ENCODE results near the gene PCDHB11. TPM values are rescaled to one million over a fixed set of nuclear protein-coding genes. Genes with fewer than 3 reads are reported as not detected.
A peak's percentile ranks its signal among the peaks of the same experiment; 100 is the strongest.
"Not testable (repeated sequence)": the region's sequence is repeated elsewhere in the genome, so short reads cannot be mapped to it uniquely, and the experiment has no call there.

PCDHB11 gene
- total and polyA plus RNA-seq, 2 donors (not counting 1 experiment from before 2014, with no cell fraction given): not detected

GRCh38 chr5:141186897-141187512, 12.4 kb upstream of the PCDHB11 start, which contains the start of gene PCDHB9:
PCDHB9 (plus strand) TSS chr5:141187161; CDS start chr5:141187319, 158 bp downstream.
- peak; percentile 19 for DNase-seq
- Histone ChIP-seq H3K79me2 (ENCODE audit: control insufficient read depth, insufficient read depth, low read length) (no peaks in the 10 kb centered on the region), H3K9ac (ENCODE audit: low read length) (no peak within 1 kb of the TSS), H3K36me3 (replicated peaks in 1 of 2; ENCODE audit: control extremely low read depth in 1 of 2, control insufficient read depth in 1 of 2, extremely low read depth in 1 of 2, insufficient read depth in 2 of 2, low read length in 1 of 2) (no peaks in the 10 kb centered on the region), H3K4me3 (ENCODE audit: control extremely low read depth in 1 of 5, extremely low read depth in 1 of 5, insufficient read depth in 1 of 5, low read depth in 2 of 5, low read length in 4 of 5) (peak within 1 kb of the TSS in 1 of 5 experiments; percentile 14), H3K4me1 (ENCODE audit: control insufficient read depth in 2 of 2, insufficient read depth in 2 of 2, low read length in 2 of 2) (peaks cover 0 to 4% of the 10 kb centered on the region in 2 donors), H3K27me3 (replicated peaks in 1 of 4; ENCODE audit: control extremely low read depth in 1 of 4, control insufficient read depth in 3 of 4, insufficient read depth in 4 of 4, low read length in 3 of 4) (peaks cover 0 to 11% (median 10%) of the 10 kb centered on the region in 4 experiments), H2AFZ (ENCODE audit: insufficient read depth, low read depth, low read length, poor library complexity, severe bottlenecking) (peak within 1 kb of the TSS; percentile 33), H3K27ac (ENCODE audit: low read length in 2 of 2) (no peak within 1 kb of the TSS), H4K20me1 (ENCODE audit: control insufficient read depth, insufficient read depth, low read length, poor library complexity, severe bottlenecking) (no peaks in the 10 kb centered on the region), H3K4me2 (replicated peaks; ENCODE audit: low read depth, low read length, poor library complexity, severe bottlenecking) (peak within 1 kb of the TSS; percentile 15), H3K9me3 (ENCODE audit: control extremely low read depth in 1 of 3, control insufficient read depth in 2 of 3, insufficient read depth in 1 of 3, low read length in 2 of 3) (peaks cover 0 to 33% (median 7%) of the 10 kb centered on the region in 3 donors)
- Mint-ChIP-seq H3K27ac (no peak within 1 kb of the TSS), H3K27me3 (peaks cover 32% of the 10 kb centered on the region), H3K9me3 (ENCODE audit: insufficient read depth) (no peaks in the 10 kb centered on the region), H3K4me3 (peak within 1 kb of the TSS; percentile 46), H3K4me1 (peaks cover 5% of the 10 kb centered on the region)
- no peak for ATAC-seq (ENCODE audit: low read depth)
- intact Hi-C loops (cut with micrococcal nuclease): loop anchor here (10.0 kb wide), 1 partner anchor 378 kb away; no protein-coding TSS in a partner anchor
- WGBS (ENCODE audit: insufficient coverage): 27% methylated on average over 7 of the region's 9 CpGs
- TF ChIP-seq EZH2 (IDR thresholded peaks at IDR 0.05; ENCODE audit: borderline replicate concordance, insufficient read depth, low read depth, low read length, poor library complexity, severe bottlenecking): no peak
- TF ChIP-seq, protein P1, sequence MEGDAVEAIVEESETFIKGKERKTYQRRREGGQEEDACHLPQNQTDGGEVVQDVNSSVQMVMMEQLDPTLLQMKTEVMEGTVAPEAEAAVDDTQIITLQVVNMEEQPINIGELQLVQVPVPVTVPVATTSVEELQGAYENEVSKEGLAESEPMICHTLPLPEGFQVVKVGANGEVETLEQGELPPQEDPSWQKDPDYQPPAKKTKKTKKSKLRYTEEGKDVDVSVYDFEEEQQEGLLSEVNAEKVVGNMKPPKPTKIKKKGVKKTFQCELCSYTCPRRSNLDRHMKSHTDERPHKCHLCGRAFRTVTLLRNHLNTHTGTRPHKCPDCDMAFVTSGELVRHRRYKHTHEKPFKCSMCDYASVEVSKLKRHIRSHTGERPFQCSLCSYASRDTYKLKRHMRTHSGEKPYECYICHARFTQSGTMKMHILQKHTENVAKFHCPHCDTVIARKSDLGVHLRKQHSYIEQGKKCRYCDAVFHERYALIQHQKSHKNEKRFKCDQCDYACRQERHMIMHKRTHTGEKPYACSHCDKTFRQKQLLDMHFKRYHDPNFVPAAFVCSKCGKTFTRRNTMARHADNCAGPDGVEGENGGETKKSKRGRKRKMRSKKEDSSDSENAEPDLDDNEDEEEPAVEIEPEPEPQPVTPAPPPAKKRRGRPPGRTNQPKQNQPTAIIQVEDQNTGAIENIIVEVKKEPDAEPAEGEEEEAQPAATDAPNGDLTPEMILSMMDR (IDR thresholded peaks at IDR 0.05): peak; percentile 47
- CTCF ChIA-PET: interaction anchor here (0.7 to 2.0 kb wide), 3 partner anchors 377 to 382 kb away, joined by 3 to 6 read pairs (median 4); no protein-coding TSS in a partner anchor
- POLR2A ChIA-PET: no interaction called here

DNA sequence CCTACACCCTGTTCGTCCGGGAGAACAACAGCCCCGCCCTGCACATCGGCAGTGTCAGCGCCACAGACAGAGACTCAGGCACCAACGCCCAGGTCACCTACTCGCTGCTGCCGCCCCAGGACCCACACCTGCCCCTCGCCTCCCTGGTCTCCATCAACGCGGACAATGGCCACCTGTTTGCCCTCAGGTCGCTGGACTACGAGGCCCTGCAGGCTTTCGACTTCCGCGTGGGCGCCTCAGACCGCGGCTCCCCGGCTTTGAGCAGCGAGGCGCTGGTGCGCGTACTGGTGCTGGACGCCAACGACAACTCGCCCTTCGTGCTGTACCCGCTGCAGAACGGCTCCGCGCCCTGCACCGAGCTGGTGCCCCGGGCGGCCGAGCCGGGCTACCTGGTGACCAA, 10.7 kb upstream of the PCDHB11 start:
- H3K9me3 Mint-ChIP-seq (ENCODE audit: insufficient read depth); H2AFZ ChIP-seq (ENCODE audit: insufficient read depth, low read depth, low read length, poor library complexity, severe bottlenecking); H3K27me3 ChIP-seq (replicated peaks in 1 of 4; ENCODE audit: control extremely low read depth in 1 of 4, control insufficient read depth in 3 of 4, insufficient read depth in 4 of 4, low read length in 3 of 4); H3K27ac Mint-ChIP-seq; H4K20me1 ChIP-seq (ENCODE audit: control insufficient read depth, insufficient read depth, low read length, poor library complexity, severe bottlenecking); H3K27ac ChIP-seq (ENCODE audit: low read length in 2 of 2); ATAC-seq (ENCODE audit: low read depth); H3K4me1 Mint-ChIP-seq; H3K4me1 ChIP-seq (ENCODE audit: control insufficient read depth in 2 of 2, insufficient read depth in 2 of 2, low read length in 2 of 2); DNase-seq; POLR2A ChIA-PET; H3K9ac ChIP-seq (ENCODE audit: low read length); H3K4me2 ChIP-seq (replicated peaks; ENCODE audit: low read depth, low read length, poor library complexity, severe bottlenecking); H3K4me3 Mint-ChIP-seq; H3K36me3 ChIP-seq (replicated peaks in 1 of 2; ENCODE audit: control extremely low read depth in 1 of 2, control insufficient read depth in 1 of 2, extremely low read depth in 1 of 2, insufficient read depth in 2 of 2, low read length in 1 of 2); H3K4me3 ChIP-seq (ENCODE audit: control extremely low read depth in 1 of 5, extremely low read depth in 1 of 5, insufficient read depth in 1 of 5, low read depth in 2 of 5, low read length in 4 of 5); H3K79me2 ChIP-seq (ENCODE audit: control insufficient read depth, insufficient read depth, low read length): not testable (repeated sequence)
- CTCF ChIA-PET: interaction anchor here (1.6 kb wide), 1 partner anchor 378 kb away, joined by 4 read pairs; no protein-coding TSS in a partner anchor
- H3K27me3 Mint-ChIP-seq: peaks cover 26% of the 10 kb centered on the region
- intact Hi-C loops (cut with micrococcal nuclease): loop anchor here (10.0 kb wide), 1 partner anchor 376 kb away; no protein-coding TSS in a partner anchor
- H3K9me3 ChIP-seq (ENCODE audit: control extremely low read depth in 1 of 3, control insufficient read depth in 2 of 3, insufficient read depth in 1 of 3, low read length in 2 of 3): peaks cover 0 to 24% (median 6%) of the 10 kb centered on the region in 3 donors
- 53% methylated on average over 11 of the region's 37 CpGs for WGBS (ENCODE audit: insufficient coverage)

DNA sequence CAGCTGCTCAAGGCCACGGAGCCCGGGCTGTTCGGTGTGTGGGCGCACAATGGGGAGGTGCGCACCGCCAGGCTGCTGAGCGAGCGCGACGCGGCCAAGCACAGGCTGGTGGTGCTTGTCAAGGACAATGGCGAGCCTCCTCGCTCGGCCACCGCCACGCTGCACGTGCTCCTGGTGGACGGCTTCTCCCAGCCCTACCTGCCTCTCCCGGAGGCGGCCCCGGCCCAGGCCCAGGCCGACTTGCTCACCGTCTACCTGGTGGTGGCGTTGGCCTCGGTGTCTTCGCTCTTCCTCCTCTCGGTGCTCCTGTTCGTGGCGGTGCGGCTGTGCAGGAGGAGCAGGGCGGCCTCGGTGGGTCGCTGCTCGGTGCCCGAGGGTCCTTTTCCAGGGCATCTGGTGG, 10.3 kb upstream of the PCDHB11 start:
- POLR2A ChIA-PET; H3K36me3 ChIP-seq (replicated peaks in 1 of 2; ENCODE audit: control extremely low read depth in 1 of 2, control insufficient read depth in 1 of 2, extremely low read depth in 1 of 2, insufficient read depth in 2 of 2, low read length in 1 of 2); H4K20me1 ChIP-seq (ENCODE audit: control insufficient read depth, insufficient read depth, low read length, poor library complexity, severe bottlenecking); H3K4me3 ChIP-seq (ENCODE audit: control extremely low read depth in 1 of 5, extremely low read depth in 1 of 5, insufficient read depth in 1 of 5, low read depth in 2 of 5, low read length in 4 of 5); DNase-seq; CTCF ChIA-PET; H3K4me3 Mint-ChIP-seq; H3K9me3 Mint-ChIP-seq (ENCODE audit: insufficient read depth); H2AFZ ChIP-seq (ENCODE audit: insufficient read depth, low read depth, low read length, poor library complexity, severe bottlenecking); H3K4me1 Mint-ChIP-seq; H3K9ac ChIP-seq (ENCODE audit: low read length); H3K27ac ChIP-seq (ENCODE audit: low read length in 2 of 2); ATAC-seq (ENCODE audit: low read depth); H3K27me3 ChIP-seq (replicated peaks in 1 of 4; ENCODE audit: control extremely low read depth in 1 of 4, control insufficient read depth in 3 of 4, insufficient read depth in 4 of 4, low read length in 3 of 4); H3K4me1 ChIP-seq (ENCODE audit: control insufficient read depth in 2 of 2, insufficient read depth in 2 of 2, low read length in 2 of 2); H3K79me2 ChIP-seq (ENCODE audit: control insufficient read depth, insufficient read depth, low read length); H3K4me2 ChIP-seq (replicated peaks; ENCODE audit: low read depth, low read length, poor library complexity, severe bottlenecking); H3K27ac Mint-ChIP-seq: not testable (repeated sequence)
- H3K9me3 ChIP-seq (ENCODE audit: control extremely low read depth in 1 of 3, control insufficient read depth in 2 of 3, insufficient read depth in 1 of 3, low read length in 2 of 3): peaks cover 0 to 22% (median 6%) of the 10 kb centered on the region in 3 donors
- intact Hi-C loops (cut with micrococcal nuclease): loop anchor here (10.0 kb wide), 1 partner anchor 376 kb away; no protein-coding TSS in a partner anchor
- 53% methylated on average over 8 of the region's 35 CpGs for WGBS (ENCODE audit: insufficient coverage)
- peaks cover 25% of the 10 kb centered on the region for H3K27me3 Mint-ChIP-seq

Measured in B cell (primary cell).